ENCODE data around the gene CNTNAP4.

The CNTNAP4 gene

DNA sequence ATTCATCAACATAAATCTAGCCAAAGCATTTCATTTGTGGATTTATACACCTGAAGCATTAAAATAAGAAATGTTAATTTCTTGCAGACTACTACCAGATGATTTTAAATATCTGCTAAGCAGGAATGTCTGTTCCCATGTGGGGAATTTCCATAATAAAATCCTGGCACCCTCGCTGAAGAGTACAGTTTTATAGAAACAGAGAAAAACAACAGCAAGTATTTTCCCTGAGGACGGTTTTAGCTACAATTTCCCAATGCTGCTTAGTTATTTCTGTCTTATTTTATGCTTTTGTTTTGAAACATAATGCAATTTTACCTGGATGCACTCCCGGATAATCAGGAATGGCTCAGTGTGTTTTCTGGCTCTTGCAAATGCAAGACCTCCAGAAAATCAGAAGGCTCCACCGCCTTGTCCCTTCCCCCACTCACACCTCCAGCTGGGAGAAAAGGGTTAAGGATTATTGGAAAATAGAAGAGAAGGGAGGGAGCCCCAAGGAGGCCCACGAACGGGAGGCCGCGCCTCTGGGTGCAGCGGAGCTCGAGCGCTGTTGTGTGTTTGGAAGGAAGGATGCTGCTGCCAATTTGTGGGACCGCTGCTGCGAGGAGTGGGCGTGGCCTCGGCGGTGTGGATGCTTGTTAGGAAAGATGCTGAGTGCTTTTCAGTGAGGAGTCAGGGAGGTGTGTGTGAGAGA lies at the start of gene CNTNAP4:
CNTNAP4 (plus strand) TSS at position 657 of the 694 bp plus-strand sequence. CDS start 262 bp downstream, outside the sequence.
- TF ChIP-seq, protein P1, sequence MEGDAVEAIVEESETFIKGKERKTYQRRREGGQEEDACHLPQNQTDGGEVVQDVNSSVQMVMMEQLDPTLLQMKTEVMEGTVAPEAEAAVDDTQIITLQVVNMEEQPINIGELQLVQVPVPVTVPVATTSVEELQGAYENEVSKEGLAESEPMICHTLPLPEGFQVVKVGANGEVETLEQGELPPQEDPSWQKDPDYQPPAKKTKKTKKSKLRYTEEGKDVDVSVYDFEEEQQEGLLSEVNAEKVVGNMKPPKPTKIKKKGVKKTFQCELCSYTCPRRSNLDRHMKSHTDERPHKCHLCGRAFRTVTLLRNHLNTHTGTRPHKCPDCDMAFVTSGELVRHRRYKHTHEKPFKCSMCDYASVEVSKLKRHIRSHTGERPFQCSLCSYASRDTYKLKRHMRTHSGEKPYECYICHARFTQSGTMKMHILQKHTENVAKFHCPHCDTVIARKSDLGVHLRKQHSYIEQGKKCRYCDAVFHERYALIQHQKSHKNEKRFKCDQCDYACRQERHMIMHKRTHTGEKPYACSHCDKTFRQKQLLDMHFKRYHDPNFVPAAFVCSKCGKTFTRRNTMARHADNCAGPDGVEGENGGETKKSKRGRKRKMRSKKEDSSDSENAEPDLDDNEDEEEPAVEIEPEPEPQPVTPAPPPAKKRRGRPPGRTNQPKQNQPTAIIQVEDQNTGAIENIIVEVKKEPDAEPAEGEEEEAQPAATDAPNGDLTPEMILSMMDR (IDR thresholded peaks at IDR 0.05; ENCODE audit: insufficient read depth, low read depth, low read length, missing control alignments): no peak
- no peak within 1 kb of the TSS for H3K4me3 ChIP-seq (ENCODE audit: low read length)
- peak; percentile 4 for DNase-seq (ENCODE audit: low read depth)

DNA sequence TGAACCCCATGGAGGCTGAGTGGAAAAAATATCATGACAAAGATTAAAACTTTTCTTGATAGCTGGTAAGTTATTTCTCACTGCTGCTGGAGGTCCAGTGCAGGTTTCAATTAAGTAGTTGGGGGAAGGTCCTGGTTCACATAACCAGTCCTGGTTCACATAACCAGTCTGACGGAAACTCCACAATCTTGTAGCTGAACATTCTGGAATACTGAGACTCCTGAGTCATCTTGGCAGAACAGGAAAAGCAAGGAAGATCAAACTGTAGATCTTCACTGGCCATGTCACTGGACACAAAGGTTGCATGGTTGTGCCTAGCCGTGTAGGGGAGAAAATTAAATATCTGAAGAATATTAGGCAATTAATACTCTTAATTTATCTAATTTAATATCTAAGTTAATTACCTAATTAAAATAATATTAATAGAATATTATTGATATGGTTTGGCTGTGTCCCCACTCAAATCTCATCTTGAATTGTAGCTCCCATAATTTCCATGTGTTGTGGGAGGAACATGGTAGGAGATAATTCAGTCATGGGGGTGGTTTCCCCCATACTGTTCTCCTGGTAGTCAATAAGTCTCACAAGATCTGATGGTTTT lies 48.6 kb upstream of the CNTNAP4 start:
- DNase-seq (ENCODE audit: low read depth): peak; percentile 74
- no peak overlapping the region for H3K4me3 ChIP-seq (ENCODE audit: low read length)
- TF ChIP-seq, protein P1 (IDR thresholded peaks at IDR 0.05; ENCODE audit: insufficient read depth, low read depth, low read length, missing control alignments): no peak

DNA sequence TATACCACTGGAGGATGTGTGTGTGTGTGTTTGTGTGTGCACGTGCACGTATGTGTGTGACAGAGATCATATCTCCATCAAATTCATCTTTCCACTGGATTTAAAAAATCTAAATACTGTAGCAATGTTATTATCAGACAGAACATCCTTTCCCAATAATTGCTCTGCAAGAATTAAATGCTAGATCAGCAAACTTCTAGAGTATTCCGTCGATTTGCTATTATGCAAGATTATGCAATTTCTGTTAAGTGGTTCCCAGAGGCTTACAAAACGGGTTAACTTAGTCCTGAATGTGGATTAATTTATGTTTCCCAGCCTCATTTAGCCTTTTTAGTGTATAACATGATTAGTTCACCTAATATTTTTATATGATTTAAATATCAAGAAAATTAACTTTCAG lies 44.5 kb upstream of the CNTNAP4 start:
- DNase-seq (ENCODE audit: low read depth): no peak
- no peak overlapping the region for H3K4me3 ChIP-seq (ENCODE audit: low read length)
- TF ChIP-seq, protein P1 (IDR thresholded peaks at IDR 0.05; ENCODE audit: insufficient read depth, low read depth, low read length, missing control alignments): no peak

DNA sequence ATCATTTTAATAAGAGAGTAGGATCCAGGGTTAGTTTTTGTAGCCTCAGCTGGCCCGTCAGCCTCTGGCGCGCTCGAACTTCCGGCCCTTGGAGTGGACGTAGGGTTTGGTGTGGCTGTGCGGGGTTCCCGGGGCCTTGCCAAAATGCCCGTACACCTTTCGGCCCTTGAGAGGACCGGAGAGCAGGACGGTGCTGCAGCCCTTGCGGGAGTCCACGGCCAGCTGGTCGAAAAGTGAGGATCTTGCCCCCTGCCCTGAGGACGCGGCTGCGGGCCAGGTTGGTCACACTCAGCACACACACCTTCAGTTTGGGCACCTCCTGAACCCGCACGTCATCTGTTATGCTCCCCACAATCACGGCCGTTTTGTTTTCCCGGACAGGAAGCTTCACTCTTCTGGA lies 42.2 kb upstream of the CNTNAP4 start:
- no peak overlapping the region for H3K4me3 ChIP-seq (ENCODE audit: low read length)
- TF ChIP-seq, protein P1 (IDR thresholded peaks at IDR 0.05; ENCODE audit: insufficient read depth, low read depth, low read length, missing control alignments): no peak
- DNase-seq (ENCODE audit: low read depth): no peak

DNA sequence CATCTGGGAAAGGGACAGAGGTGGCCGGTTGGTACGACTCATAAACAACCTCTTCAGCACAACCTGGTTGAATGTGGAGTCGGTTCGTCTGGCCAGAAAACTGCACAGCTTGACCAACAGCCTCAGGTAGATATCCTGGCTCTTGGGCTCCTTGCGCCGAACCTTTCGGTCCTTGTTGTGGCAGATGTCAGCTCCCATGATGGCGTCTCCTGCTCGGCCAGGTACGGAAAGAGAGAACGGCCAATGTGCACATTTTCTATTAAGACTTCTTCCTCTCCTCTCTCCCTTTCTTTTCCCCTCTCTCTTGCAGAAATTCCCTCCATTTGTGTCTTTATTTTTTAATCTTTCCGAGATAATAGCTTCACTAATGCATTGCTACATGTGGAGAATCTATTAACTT lies 41.8 kb upstream of the CNTNAP4 start:
- TF ChIP-seq, protein P1 (IDR thresholded peaks at IDR 0.05; ENCODE audit: insufficient read depth, low read depth, low read length, missing control alignments): no peak
- no peak for DNase-seq (ENCODE audit: low read depth)

DNA sequence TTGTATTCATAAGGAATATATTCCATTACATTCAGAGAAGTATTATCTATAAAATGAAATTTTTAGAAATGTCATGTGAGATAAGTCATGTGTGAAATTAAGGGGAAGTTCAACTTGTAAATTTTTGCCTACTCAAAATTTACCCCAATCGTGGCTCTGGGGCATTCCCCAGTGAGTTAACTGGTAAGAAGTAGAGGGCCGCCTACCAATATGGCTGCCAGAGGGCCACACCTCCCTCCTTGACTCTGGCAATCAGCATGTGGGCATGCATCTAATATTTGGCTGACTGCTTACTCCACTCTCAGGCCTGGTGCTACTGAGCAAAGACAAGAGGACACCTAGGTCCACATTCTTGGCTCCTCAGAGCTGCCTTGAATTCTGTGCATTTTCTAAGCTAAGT lies 39.7 kb upstream of the CNTNAP4 start:
- no peak for DNase-seq (ENCODE audit: low read depth)
- TF ChIP-seq, protein P1 (IDR thresholded peaks at IDR 0.05; ENCODE audit: insufficient read depth, low read depth, low read length, missing control alignments): no peak
- no peak overlapping the region for H3K4me3 ChIP-seq (ENCODE audit: low read length)

More for the DNA sequence above, 41.8 kb upstream of the CNTNAP4 start:
- no peak overlapping the region for H3K4me3 ChIP-seq (ENCODE audit: low read length)

Measured in epithelial cell of esophagus (primary cell).